ENCODE data around the gene ZNF416. TPM values are rescaled to one million over a fixed set of nuclear protein-coding genes. Genes with fewer than 3 reads are reported as not detected.
A peak's percentile ranks its signal among the peaks of the same experiment; 100 is the strongest.

Gene ZNF416
- total RNA-seq, 1 donor from 2014 or later: 6.4 TPM

DNA sequence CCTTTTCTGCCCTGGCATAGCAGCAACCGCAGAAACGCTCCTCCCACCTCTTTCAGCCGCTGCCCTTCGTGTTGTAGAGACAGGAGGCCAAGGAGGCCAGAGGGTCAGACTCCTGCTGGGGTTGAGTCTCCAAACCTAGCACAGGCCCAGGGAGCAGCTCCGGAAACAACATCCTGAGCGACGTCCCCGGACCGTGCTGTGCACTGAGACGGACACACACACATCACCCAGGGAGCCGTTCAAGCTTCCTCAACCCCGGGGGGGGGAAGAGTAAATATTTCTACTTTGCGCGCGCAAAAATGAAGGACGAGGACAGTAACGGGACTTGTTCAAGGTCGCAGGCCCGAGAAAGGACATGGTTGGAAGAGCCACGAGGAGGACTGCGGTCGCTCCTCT, 19.7 kb downstream of the ZNF416 start:
- peak; percentile 46 for ATAC-seq

DNA sequence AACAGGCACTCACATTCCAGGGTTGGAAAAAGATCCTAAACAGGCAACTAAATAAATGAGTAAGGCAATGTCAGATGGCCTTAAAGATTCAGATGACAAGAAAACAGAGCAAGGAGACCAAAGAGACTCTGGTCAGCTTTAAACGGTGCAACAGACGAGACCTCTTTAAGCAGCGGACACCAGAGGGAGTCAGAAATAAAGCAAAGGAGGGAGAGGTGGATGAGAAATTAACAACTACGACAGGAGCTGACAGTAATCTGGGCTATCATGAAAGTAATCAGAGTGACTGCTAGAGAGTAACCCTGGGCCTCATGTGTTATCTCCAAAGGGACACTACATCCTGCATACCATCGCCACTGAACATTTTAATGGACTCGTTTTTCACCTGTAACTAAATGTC, 20.2 kb downstream of the ZNF416 start:
- no peak for ATAC-seq

DNA sequence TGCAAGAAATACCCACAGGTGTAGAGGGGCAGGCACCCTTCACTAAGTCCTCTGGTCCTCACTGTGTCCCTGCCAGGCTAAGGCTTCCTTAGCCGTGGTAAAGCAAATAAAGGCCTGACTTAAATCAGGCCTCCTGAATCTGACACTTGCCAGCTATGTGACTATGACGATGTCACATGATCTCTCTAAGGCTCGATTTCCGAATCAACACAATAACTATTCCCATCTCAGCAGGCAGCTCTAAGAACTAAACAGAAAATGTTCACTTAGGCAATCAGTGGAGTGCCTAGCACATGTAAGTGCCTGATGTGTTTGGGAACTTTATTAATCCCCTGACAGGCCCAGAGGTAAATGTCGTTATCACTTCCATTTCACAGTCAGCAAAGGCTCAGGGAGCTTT, 21.1 kb downstream of the ZNF416 start:
- ATAC-seq: no peak

DNA sequence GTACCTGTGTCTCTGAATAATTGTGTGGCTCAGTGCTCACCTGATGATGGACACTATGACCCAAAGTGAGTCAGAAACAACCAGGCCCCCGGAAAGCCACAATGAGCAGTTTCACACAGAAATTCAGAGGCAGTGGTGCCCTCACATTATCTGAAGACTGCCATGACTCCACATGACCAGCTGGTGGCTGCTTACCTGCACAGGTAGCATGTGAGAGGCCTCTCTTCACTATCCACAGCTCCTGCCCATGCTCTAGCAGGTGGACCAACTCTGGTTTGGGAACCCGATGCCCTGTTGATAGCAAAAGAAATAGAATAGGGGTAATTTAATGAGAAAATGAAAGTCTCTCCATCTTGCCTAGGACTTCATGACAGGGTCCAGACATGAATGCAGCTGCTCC, 26.3 kb downstream of the ZNF416 start:
- no peak for ATAC-seq

DNA sequence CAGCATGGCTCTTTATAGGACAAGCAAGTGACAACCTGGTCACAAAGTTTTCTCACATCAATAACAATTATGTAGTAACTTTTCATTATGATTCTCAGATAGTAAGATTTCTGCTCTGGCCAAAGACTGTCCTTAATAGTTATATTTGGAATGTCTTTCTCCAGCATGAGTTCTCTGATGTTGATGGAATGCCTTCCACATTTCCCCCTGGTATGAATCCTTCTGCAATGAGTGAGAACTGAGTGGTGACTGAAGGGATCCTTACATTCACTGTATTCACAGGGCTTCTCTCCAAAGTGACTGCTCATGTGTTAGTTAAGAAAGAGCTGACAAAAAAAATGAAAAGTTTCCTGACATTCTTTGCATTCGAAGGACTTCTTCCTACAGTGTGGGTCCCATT, 32.2 kb downstream of the ZNF416 start:
- ATAC-seq: no peak

GRCh38 chr19:57537953-57538547, 40.7 kb downstream of the ZNF416 start:
- ATAC-seq: no peak

DNA sequence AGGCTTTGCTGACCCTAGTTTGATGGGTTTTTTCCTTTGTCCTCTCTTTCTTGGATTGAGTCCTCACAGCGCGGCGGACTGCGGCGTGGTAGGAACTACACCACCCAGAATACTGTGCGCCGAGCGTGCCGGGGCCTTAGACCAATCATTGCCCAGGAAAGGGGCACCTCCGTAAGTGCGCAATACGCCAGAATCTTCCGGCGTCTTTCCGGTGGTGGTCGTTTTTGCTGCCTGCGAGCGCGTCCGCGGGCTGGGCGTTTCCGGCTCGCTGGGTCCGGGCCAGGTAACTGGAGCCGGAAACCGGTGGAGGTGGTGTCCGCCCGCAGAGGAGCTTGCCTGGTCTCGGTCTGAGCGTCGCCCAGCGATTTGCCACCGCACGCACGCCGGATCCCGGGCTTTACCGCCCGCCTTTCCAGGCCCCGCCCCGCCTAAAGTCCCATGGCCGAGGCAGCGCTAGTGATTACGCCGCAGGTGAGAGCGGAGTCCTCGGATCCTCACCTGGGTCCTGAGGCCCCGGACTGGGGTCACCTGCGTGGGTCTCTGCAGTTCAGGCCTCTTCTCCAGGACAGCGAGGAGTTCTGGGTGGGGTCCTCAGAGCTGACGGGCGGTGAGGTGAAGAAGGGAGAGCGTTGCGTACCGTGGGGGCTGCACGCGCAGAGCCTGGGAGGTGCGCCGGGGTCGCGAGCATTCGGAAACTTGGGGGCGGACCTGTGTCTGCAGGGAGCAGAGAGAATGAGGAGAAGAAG, 51.4 kb downstream of the ZNF416 start, which contains the start of gene ZNF549:
ZNF549 (plus strand) TSS at position 221 of the 746 bp plus-strand sequence; CDS start at position 439, 218 bp downstream.
- peak; percentile 100 for ATAC-seq

Other genes with a start within 250 kb of the ZNF416 start
- gene ZNF304, start 227.6 kb downstream of the ZNF416 start, total RNA-seq: 5.3 TPM
- gene TRAPPC2B, start 215.4 kb downstream of the ZNF416 start, total RNA-seq: 8.4 TPM
- gene ZNF547, start 215.4 kb downstream of the ZNF416 start, total RNA-seq: 1.4 TPM
- 6.9 TPM for gene ZNF548, start 189.1 kb downstream of the ZNF416 start, total RNA-seq
- 6.5 TPM for gene ZNF17, start 167.8 kb downstream of the ZNF416 start, total RNA-seq
- gene ZNF749, start 143.6 kb downstream of the ZNF416 start, total RNA-seq: 6.4 TPM
- gene VN1R1, start 121.8 kb downstream of the ZNF416 start, total RNA-seq: 0.28 TPM
- 4.5 TPM for gene ZNF772, start 101.3 kb downstream of the ZNF416 start, total RNA-seq
- gene ZNF419, start 91.2 kb downstream of the ZNF416 start, total RNA-seq: 5.7 TPM
- 3.8 TPM for gene ZNF773, start 79.0 kb downstream of the ZNF416 start, total RNA-seq
- 1.6 TPM for gene ZNF549, start 51.6 kb downstream of the ZNF416 start, total RNA-seq
- gene ZNF550, start 19.0 kb downstream of the ZNF416 start, total RNA-seq: 2.7 TPM
- 1.1 TPM for gene ZIK1, start 5.2 kb upstream of the ZNF416 start, total RNA-seq
- 2.1 TPM for gene ZNF530, start 21.0 kb upstream of the ZNF416 start, total RNA-seq
- gene ZNF134, start 35.3 kb upstream of the ZNF416 start, total RNA-seq: 9.6 TPM
- gene ZNF211, start 54.3 kb upstream of the ZNF416 start, total RNA-seq: 4.0 TPM
- not detected for gene ZSCAN4, start 90.0 kb upstream of the ZNF416 start, total RNA-seq
- 4.9 TPM for gene ZNF551, start 103.1 kb upstream of the ZNF416 start, total RNA-seq
- 0.60 TPM for gene ZNF154, start 130.3 kb upstream of the ZNF416 start, total RNA-seq
- 2.0 TPM for gene ZNF671, start 148.7 kb upstream of the ZNF416 start, total RNA-seq
- 6.8 TPM for gene ZNF776, start 167.9 kb upstream of the ZNF416 start, total RNA-seq
- 9.4 TPM for gene ZNF586, start 190.8 kb upstream of the ZNF416 start, total RNA-seq
- 7.9 TPM for gene ZNF552, start 236.0 kb upstream of the ZNF416 start, total RNA-seq

Measured in esophagus mucosa (tissue), 1 donor.